Natural killer cell treated with Interleukin-12 subunit alpha and Interleukin-12 subunit beta and Interleukin-15 and Interleukin-18, amount 100 ng/mL, for 72 hours (primary cell): ENCODE measurements around the gene GUCD1. TPM values are rescaled to one million over a fixed set of nuclear protein-coding genes. Genes with fewer than 3 reads are reported as not detected.
"Not testable (repeated sequence)": the region's sequence is repeated elsewhere in the genome, so short reads cannot be mapped to it uniquely, and the experiment has no call there.

Experiments used
- ATAC-seq, 2 donors: fragments of 150-1000 bp; cut with Tn5 transposase in 1 of 2; sonication (Bioruptor Pico), chemical (Tn5 transposase) in 1 of 2; 2 replicates each; pipeline ENCODE4 v1.10.0; 2021
- DNase-seq: peaks from one replicate; pipeline ENCODE4 v3.0.0; 2022; ENCODE audit warnings: low spot score
- H3K27ac Mint-ChIP-seq, 2 donors: 1 replicate in 1 of 2; 2 replicates in 1 of 2; pipeline ENCODE4 v1.8.0; 2022; ENCODE audit warnings: mixed read lengths in 2 of 2, mild to moderate bottlenecking in 1 of 2, moderate library complexity in 1 of 2
- H3K27me3 Mint-ChIP-seq, 2 donors: 1 replicate in 1 of 2; 2 replicates in 1 of 2; pipeline ENCODE4 v1.8.0; 2022; ENCODE audit warnings: mixed read lengths in 2 of 2
- H3K36me3 Mint-ChIP-seq: one replicate; pipeline ENCODE4 v1.8.0; 2022; ENCODE audit warnings: mixed read lengths
- H3K4me1 Mint-ChIP-seq, 2 donors: 1 replicate in 1 of 2; 2 replicates in 1 of 2; pipeline ENCODE4 v1.8.0; 2022; ENCODE audit warnings: low read depth in 2 of 2, mixed read lengths in 2 of 2, mild to moderate bottlenecking in 1 of 2
- H3K4me3 Mint-ChIP-seq: one replicate; pipeline ENCODE4 v1.8.0; 2022; ENCODE audit warnings: mixed read lengths
- H3K9me3 Mint-ChIP-seq: 2 replicates; pipeline ENCODE4 v1.8.0; 2022; ENCODE audit warnings: mixed read lengths
- total RNA-seq, 2 donors: library from RNA; stranded (reverse); gene quantifications; one replicate each; pipeline ENCODE4 v1.2.3, GENCODE V29; 2022

GUCD1 gene
- total RNA-seq, 2 donors from 2014 or later: 105 to 111 TPM

DNA sequence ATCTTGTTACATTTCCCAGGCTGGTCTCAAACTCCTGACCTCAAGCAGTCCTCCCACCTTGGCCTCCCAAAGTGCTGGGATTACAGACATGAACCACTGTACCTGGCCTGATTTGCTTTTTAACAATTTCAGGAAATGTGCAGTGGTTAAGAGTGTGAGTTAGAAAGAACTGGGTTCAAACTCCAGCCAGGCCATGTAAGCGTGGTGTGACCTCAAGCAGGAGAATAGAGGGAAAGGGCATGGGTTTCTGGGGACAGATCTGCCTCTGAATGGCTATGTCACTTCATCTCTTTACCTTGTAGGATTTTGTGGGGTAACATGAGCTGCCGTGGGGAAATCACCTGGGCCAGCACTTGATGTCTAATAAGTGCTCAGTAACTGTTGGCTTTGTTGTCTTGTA, 10.1 kb upstream of the GUCD1 start:
- ATAC-seq (no peak), DNase-seq (no peak)
- Mint-ChIP-seq H3K4me3 (no peak overlapping the region), H3K27me3 (no peaks in the 10 kb centered on the region), H3K36me3 (peaks cover 6% of the 10 kb centered on the region), H3K27ac (no peak overlapping the region), H3K4me1 (peaks cover 29% of the 10 kb centered on the region in 2 donors), H3K9me3 (no peaks in the 10 kb centered on the region)

DNA sequence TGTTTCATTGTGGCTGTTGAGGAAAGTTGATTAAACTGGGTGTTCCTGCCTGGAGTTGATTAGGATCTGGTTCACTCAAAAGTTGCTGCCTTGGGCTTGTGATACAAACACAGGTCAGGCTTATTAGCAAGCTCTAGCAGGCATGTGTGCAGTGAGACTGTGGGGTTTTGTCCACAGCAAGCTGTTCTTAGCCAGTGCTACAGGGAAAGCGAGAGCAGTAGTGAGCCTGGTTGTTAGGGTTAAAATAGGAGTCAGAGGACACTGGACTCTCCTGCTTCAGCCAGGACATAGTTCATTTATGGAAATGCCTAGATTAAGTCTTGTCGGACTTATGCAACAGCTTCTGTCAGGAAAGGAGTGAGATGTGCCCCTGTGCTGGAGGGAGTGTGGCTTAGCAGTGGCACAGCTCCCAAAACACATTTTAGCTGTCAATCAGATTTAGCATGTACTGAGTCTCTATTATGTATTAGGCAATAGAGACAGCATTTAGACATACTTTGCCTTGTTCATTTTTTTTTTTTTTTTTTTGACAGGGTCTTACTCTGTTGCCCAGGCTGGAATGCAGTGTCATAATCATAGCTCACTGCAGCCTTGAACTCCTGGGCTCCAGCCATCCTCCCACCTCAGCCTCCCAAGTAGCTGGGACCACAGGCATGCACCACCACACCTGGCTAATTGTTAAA, 9.6 kb upstream of the GUCD1 start:
- H3K36me3 Mint-ChIP-seq: peaks cover 3% of the 10 kb centered on the region
- peak overlapping the region in 1 of 2 donors; percentile 30 for H3K27ac Mint-ChIP-seq
- no peak overlapping the region for H3K4me3 Mint-ChIP-seq
- no peaks in the 10 kb centered on the region for H3K9me3 Mint-ChIP-seq
- H3K4me1 Mint-ChIP-seq: peaks cover 29% of the 10 kb centered on the region in 2 donors
- H3K27me3 Mint-ChIP-seq: no peaks in the 10 kb centered on the region
- ATAC-seq (no peak), DNase-seq (no peak)

DNA sequence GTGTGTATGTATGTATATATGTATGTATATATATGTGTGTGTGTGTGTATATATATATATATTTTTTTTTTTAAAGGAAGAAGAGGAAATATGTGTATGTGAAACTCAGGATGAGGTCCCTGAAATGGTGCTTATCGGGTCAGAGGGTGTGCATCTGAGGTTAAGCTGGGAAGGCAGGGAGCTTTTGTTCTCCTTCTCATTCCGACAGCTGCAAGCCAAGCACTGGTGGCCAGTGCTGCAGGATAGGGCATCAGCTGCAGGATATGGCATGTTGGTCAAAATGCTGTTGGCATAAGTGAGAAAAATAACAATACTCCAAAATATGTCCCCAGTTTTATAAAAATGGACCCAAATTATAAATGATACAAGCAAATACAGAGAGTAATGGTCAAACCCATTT, 8.3 kb upstream of the GUCD1 start:
- no peak for ATAC-seq

DNA sequence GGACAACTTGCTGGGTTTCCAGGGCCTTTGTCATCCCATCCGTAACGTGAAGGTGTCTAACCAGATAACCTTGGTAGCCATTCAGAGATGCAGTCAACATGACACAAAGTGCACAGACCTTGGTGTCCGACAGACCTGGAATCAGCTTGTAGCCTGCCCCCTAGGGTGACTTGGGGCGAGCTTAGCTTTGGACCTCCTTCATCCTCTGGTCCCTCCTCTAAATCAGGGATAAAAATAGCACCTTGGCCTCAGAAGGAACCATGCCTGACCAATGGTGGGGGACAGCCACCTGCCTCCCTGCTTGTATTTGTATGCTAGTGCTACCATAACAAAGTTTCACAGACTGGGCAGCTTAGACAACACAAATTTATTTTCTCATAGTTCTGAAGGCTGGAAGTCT, 4.5 kb upstream of the GUCD1 start:
- no peak for DNase-seq
- Mint-ChIP-seq H3K27ac (no peak overlapping the region), H3K9me3 (no peaks in the 10 kb centered on the region), H3K4me1 (peaks cover 43 to 45% of the 10 kb centered on the region in 2 donors), H3K27me3 (no peaks in the 10 kb centered on the region), H3K4me3 (no peak overlapping the region), H3K36me3 (peaks cover 24% of the 10 kb centered on the region)
- ATAC-seq: no peak

More for the DNA sequence above, 8.3 kb upstream of the GUCD1 start:
- H3K27me3 Mint-ChIP-seq: no peaks in the 10 kb centered on the region
- no peaks in the 10 kb centered on the region for H3K9me3 Mint-ChIP-seq
- no peak overlapping the region for H3K4me3 Mint-ChIP-seq
- H3K36me3 Mint-ChIP-seq: peaks cover 9% of the 10 kb centered on the region
- DNase-seq: no peak
- peaks cover 39 to 40% of the 10 kb centered on the region in 2 donors for H3K4me1 Mint-ChIP-seq
- no peak overlapping the region for H3K27ac Mint-ChIP-seq

DNA sequence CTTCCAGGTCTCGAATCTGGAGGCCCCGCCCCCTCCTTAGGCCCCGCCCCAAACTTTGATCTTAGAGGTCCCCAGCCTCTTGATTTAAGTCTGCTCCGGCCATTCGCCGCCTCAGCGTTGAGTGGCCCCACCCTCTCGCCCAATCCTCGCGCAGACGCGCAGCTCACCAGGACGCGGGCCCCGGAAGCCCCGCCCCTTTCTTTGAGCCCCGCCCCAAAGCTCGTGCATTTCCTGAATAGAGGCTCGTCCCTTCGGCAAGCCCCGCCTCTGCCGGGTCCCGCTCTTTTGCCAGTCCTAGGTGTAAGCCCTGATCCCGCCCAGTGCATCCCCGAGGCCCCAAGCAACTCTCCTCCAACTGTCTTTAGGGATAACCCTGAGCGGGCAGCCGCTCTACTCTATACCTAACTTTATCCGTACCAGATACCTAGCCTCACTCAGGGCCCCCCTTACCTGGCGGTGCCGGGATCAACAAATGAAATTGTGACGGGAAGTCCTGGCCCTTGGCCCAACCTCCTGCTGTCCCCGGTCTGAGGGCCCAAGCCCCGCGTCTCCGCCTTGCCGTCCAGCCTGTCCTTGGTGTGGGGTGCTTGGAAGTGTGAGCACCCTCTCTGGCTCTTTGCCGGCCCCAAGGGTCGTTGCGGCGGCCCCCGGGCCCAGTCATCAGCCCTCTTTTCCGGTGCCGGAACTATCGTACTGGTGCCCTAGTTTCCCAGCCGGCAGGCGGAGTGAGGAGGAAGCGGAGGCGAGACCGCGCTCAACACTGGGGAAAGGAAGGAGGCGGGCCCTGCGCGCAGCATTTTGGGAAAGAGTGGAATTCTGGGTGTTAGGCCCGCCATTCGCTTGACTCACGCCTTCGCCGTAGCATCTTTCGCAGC, 464 bp upstream of the GUCD1 start, which contains the start of gene SNRPD3:
SNRPD3 (plus strand) TSS at position 835 of the 875 bp plus-strand sequence. CDS start 1,676 bp downstream, outside the sequence.
- Mint-ChIP-seq H3K36me3 (peaks cover 24% of the 10 kb centered on the region), H3K4me1 (peaks cover 53 to 59% of the 10 kb centered on the region in 2 donors), H3K27me3 (no peaks in the 10 kb centered on the region), H3K4me3 (peak within 1 kb of the TSS; percentile 94), H3K9me3 (no peaks in the 10 kb centered on the region), H3K27ac (peak within 1 kb of the TSS; percentile 96 to 97)
- ATAC-seq: peak; percentile 93 to 94
- peak; percentile 98 for DNase-seq

DNA sequence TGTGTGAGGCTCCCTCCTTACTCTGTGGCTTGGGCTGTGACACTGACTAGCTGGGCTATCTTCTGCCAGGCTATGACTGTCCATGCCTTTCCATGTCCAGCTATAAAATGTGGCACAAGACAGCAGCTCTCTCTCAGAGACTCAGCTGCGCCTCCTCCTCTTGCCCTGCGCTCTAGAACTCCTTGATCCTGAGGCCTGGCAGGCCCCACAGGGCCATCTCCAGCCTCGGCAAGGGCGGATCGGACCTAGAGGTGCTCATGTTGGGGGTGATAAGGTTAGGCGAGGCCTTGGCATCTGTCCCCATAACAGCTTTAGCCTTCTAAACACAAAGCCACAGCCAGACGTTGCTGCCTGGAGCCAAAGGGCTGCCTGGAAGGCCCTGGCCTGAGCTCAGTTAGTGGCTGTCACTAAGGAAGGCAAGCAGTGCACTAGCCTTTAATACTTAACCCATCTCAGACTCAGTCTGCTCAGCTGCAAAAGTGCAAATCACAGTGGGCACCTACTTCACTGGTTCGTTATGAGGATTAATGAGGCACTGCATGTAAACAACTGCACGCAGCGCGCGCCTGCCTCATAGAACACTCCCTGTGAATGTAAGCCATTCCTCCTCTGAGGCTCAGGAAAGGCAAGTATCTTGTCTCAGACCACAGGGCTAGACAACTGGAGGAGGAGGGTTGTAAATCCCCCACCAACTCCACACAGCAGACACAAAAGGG, 1.2 kb downstream of the GUCD1 start:
- Mint-ChIP-seq H3K36me3 (peaks cover 20% of the 10 kb centered on the region), H3K4me1 (peaks cover 49 to 57% of the 10 kb centered on the region in 2 donors), H3K4me3 (peak overlapping the region; percentile 97), H3K9me3 (no peaks in the 10 kb centered on the region), H3K27me3 (no peaks in the 10 kb centered on the region), H3K27ac (peak overlapping the region; percentile 96 to 97)
- DNase-seq: no peak
- no peak for ATAC-seq

DNA sequence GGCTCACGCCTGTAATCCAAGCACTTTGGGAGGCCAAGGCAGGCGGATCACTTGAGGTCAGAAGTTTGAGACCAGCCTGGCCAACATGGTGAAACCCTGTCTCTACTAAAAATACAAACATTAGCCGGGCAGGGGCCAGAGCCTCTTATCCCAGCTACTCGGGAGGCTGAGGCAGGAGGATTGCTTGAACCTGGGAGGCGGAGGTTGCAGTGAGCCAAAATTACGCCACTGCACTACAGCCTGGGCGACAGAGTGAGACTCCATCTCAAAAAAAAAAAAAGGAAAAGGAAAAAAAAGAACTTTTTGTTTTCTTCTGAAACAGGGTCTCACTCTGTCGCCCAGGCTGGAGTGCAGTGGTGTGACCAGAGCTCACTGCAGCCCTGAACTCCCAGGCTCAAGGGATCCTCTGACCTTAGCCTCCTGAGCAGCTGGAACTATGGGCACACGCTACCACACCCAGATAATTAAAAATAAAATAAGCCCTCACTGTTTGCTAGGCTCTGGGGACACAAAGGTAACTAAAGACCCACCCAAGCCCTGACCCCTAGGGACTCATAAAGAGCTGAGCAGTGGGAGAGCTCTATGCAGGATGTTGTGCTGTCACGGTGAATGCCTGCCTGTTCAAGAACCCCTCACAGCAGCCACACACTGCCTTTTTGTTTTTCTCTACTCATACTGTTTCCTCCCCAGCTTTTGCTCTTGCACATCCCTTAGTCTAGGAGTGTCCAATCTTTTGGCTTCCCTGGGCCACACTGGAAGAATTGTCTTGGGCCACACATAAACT, 2.2 kb downstream of the GUCD1 start:
- not testable (repeated sequence) for H3K27me3 Mint-ChIP-seq, H3K9me3 Mint-ChIP-seq, DNase-seq, ATAC-seq
- peak overlapping the region; percentile 97 for H3K4me3 Mint-ChIP-seq
- H3K4me1 Mint-ChIP-seq: peaks cover 39 to 48% of the 10 kb centered on the region in 2 donors
- H3K36me3 Mint-ChIP-seq: peaks cover 10% of the 10 kb centered on the region
- H3K27ac Mint-ChIP-seq: peak overlapping the region in 1 of 2 donors; percentile 96

DNA sequence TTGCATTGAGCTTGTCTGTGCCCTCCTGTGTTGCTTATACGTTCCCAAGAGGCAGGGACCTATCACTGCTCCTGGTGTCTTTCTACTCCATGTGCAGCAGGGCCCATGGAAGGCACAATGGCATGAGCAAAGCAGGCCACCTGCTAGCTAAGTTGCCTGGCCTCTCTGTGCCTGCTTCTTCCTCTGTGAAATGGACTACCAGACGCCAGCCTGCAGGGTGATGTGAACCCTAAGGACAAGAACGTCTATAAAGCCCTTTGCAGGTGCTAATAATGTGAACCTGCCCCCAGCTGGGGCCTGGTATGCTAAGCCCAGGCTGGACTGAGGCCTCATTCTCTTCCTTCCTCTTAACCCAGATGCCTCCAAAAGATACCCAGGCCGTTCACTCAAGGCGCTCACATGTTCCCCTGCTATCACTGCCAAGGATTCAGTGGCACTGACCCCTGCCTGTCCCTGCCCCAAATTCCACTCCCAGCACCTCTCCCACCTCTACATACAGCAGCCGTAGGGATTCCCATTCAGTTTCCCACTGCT, 4.0 kb downstream of the GUCD1 start:
- Mint-ChIP-seq H3K9me3 (no peaks in the 10 kb centered on the region), H3K4me1 (peaks cover 31 to 34% of the 10 kb centered on the region in 2 donors), H3K4me3 (peak overlapping the region; percentile 3), H3K36me3 (peaks cover 5% of the 10 kb centered on the region), H3K27ac (peak overlapping the region; percentile 0 to 66), H3K27me3 (no peaks in the 10 kb centered on the region)
- no peak for ATAC-seq
- no peak for DNase-seq

DNA sequence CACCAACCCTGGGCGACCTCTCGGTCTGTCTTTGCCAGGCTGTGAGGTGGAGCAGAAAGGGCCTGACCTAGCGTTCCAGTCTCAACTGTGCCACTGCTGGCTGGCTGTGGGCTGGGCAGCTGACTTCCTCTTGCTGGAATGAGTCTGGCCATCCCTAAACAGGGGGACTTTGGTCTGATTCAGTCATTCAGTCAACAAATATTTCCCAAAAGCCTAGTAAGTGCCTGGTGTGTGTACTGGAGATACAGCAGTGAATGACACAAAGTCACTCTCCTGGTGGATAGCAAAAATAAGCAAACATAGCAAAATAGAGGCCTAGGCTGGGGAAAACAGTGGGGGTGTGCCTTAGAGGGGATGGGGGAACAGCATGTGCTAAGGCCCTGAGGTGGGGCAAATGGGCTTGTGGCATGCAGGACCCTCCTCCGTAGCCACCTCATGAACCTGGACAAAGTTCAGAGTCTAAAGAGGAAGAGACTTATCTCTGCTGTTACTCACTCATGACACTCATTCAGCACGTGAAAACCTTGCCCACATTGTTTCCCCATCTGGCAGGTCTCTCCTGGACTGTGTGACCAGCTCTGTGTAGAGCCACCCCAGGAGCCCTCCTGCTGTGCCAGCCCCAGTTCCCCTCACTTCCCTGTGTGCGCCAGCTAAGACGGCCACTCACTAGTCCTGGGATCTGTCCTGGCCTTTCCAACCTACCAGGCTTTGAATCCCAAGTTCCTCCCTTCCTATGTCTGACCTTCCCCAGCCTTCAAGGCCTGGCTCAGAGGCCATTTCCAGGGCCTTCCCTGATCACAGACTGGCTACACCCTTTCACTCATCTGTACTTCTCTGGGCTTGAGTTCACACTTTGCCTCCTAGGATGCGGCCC, 4.7 kb downstream of the GUCD1 start:
- peak overlapping the region; percentile 0 to 66 for H3K27ac Mint-ChIP-seq

DNA sequence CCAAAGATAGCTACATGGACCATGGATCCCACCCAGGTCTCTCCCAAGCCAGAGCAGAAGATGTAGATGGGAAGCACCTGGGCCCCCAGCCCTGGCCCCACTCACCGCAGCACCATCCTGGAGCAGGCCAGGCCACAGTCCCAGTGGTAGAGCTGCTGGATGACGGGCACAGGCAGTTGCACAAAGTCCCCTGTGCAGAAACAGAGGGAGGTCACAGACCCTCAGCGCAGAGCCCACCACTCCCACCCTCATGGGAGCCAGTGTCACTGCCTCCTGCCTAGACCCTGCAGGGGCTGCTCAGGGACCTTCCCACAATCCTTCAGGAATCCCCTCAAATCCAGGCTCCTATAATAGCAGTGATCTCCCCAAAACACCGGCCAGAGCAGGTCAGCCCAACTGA, 6.1 kb downstream of the GUCD1 start:
- H3K27ac Mint-ChIP-seq: no peak overlapping the region

More for the DNA sequence above, 4.7 kb downstream of the GUCD1 start:
- Mint-ChIP-seq H3K4me1 (peaks cover 31 to 32% of the 10 kb centered on the region in 2 donors), H3K27me3 (no peaks in the 10 kb centered on the region), H3K36me3 (peaks cover 5% of the 10 kb centered on the region), H3K4me3 (peak overlapping the region; percentile 3), H3K9me3 (no peaks in the 10 kb centered on the region)
- ATAC-seq (no peak), DNase-seq (no peak)

DNA sequence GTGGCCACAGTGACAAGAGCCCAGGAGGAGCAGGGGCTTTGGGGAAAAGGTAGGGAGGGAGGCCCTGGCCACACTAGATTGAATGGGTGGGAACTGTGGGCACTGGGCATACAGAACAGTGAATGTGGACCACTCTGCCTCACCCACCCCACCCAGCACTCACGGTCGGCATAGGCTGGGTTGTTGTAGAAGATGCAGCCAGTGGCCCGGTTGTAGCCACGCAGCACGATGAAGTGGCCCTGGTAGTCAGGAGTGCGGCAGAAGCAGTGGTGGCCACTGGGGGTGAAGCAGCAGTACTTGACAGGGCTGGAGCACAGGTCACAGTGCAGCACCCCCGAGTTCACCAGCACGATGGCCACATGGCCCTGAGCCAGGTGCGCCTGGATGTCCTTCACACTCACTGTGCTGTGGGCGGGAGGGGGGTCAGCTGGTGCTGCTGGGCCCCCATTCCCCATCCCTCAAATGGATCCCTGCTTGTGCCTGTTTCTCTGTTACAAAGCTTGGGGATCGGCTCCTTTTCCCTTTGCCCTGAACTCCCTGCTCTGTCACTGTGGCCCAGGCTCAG, 11.2 kb downstream of the GUCD1 start:
- H3K4me3 Mint-ChIP-seq: no peak overlapping the region
- H3K27me3 Mint-ChIP-seq: no peaks in the 10 kb centered on the region
- DNase-seq (no peak), ATAC-seq (peak in 1 of 2 donors; percentile 33)
- H3K36me3 Mint-ChIP-seq: peaks cover 11% of the 10 kb centered on the region
- peaks cover 0 to 6% of the 10 kb centered on the region in 2 donors for H3K4me1 Mint-ChIP-seq
- no peaks in the 10 kb centered on the region for H3K9me3 Mint-ChIP-seq
- H3K27ac Mint-ChIP-seq: no peak overlapping the region

More for the DNA sequence above, 6.1 kb downstream of the GUCD1 start:
- DNase-seq: no peak
- Mint-ChIP-seq H3K36me3 (peaks cover 5% of the 10 kb centered on the region), H3K9me3 (no peaks in the 10 kb centered on the region), H3K4me3 (no peak overlapping the region), H3K27me3 (no peaks in the 10 kb centered on the region), H3K4me1 (peaks cover 24% of the 10 kb centered on the region in 2 donors)
- ATAC-seq: no peak

DNA sequence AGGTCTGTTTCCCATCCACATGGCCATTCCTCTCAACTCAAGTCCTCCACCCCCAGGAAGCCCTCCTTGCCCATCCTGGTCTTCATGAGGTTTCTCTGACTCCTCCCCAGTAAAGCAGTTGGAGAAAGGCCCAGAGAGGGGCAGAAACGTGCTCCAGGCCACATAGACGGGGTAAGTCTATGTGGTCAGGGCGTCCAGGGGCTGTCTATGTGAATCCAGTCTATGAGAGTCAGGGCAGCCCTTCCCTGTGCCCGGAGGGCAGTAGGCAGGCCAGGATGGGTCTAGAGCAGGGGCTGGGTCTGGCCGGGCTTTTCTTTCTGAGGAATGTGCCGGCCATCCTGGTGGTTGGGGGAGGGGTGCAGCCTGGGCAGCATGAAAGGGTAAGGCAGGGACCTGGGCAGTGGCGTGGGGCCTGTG, 11.7 kb downstream of the GUCD1 start:
- no peak overlapping the region for H3K4me3 Mint-ChIP-seq
- no peak overlapping the region for H3K27ac Mint-ChIP-seq
- DNase-seq (no peak), ATAC-seq (peak in 1 of 2 donors; percentile 13)
- H3K36me3 Mint-ChIP-seq: peaks cover 11% of the 10 kb centered on the region
- H3K4me1 Mint-ChIP-seq: peaks cover 0 to 6% of the 10 kb centered on the region in 2 donors
- no peaks in the 10 kb centered on the region for H3K9me3 Mint-ChIP-seq
- H3K27me3 Mint-ChIP-seq: no peaks in the 10 kb centered on the region
